Measurements from ENCODE around the gene MEI1.
"Not testable (repeated sequence)": the region's sequence is repeated elsewhere in the genome, so short reads cannot be mapped to it uniquely, and the experiment has no call there.

The MEI1 gene

DNA sequence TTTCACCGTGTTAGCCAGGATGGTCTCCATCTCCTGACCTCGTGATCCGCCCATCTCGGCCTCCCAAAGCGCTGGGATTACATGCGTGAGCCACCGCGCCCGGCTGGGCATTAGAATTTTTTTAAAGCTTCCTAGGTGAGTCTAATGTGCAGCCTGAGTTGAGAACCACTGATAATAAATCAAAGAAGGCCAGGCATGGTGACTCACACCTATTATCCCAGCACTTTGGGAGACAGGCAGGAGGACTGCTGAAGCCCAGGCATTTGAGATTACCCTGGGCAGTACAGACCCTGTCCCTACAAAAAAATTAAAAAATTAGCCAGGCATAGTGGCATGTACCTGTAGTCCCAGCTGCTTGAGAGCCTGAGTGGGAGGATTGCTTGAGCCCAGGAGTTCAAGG is 13.7 kb downstream of the MEI1 start:
- TF ChIP-seq, protein P1, sequence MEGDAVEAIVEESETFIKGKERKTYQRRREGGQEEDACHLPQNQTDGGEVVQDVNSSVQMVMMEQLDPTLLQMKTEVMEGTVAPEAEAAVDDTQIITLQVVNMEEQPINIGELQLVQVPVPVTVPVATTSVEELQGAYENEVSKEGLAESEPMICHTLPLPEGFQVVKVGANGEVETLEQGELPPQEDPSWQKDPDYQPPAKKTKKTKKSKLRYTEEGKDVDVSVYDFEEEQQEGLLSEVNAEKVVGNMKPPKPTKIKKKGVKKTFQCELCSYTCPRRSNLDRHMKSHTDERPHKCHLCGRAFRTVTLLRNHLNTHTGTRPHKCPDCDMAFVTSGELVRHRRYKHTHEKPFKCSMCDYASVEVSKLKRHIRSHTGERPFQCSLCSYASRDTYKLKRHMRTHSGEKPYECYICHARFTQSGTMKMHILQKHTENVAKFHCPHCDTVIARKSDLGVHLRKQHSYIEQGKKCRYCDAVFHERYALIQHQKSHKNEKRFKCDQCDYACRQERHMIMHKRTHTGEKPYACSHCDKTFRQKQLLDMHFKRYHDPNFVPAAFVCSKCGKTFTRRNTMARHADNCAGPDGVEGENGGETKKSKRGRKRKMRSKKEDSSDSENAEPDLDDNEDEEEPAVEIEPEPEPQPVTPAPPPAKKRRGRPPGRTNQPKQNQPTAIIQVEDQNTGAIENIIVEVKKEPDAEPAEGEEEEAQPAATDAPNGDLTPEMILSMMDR (IDR thresholded peaks at IDR 0.05) = no peak
- Histone ChIP-seq H3K27me3 (no peaks in the 10 kb centered on the region), H3K9me3 (no peaks in the 10 kb centered on the region), H3K4me3 (ENCODE audit: low read depth in 1 of 2, low read length in 1 of 2) (no peak overlapping the region), H3K27ac (no peak overlapping the region), H3K4me1 (ENCODE audit: control insufficient read depth in 1 of 2, insufficient read depth in 1 of 2, low read depth in 1 of 2, low read length in 1 of 2) (no peaks in the 10 kb centered on the region), H3K36me3 (no peaks in the 10 kb centered on the region)

DNA sequence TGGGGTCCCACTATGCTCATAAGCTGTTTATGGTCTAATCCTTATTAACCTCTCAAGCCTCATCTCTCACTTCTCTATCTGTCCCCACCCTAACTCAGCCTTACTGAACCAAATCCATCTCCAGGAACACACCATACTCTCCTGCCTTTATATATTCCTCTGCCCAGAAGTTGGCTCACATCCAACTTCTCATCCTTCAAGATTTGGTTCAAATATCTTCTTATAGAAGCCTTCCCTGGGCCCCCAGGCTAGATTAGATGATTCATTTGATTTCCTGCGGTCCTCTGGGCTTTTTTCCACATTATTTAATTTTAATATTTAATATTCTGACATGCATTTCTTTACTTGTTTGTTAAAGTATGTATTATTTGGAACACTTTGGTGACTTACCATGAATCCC is 23.2 kb downstream of the MEI1 start:
- no peaks in the 10 kb centered on the region for H3K9me3 ChIP-seq
- H3K27ac ChIP-seq = no peak overlapping the region
- H3K27me3 ChIP-seq = no peaks in the 10 kb centered on the region
- H3K4me3 ChIP-seq (ENCODE audit: low read depth in 1 of 2, low read length in 1 of 2) = no peak overlapping the region
- H3K4me1 ChIP-seq (ENCODE audit: control insufficient read depth in 1 of 2, insufficient read depth in 1 of 2, low read depth in 1 of 2, low read length in 1 of 2) = no peaks in the 10 kb centered on the region
- TF ChIP-seq, protein P1 (IDR thresholded peaks at IDR 0.05) = no peak
- no peaks in the 10 kb centered on the region for H3K36me3 ChIP-seq

GRCh38 chr22:41725510-41726110 is 26.3 kb downstream of the MEI1 start:
- no peaks in the 10 kb centered on the region for H3K27me3 ChIP-seq
- H3K36me3 ChIP-seq = no peaks in the 10 kb centered on the region
- no peak overlapping the region for H3K4me3 ChIP-seq (ENCODE audit: low read depth in 1 of 2, low read length in 1 of 2)
- H3K4me1 ChIP-seq (ENCODE audit: control insufficient read depth in 1 of 2, insufficient read depth in 1 of 2, low read depth in 1 of 2, low read length in 1 of 2) = no peaks in the 10 kb centered on the region
- H3K9me3 ChIP-seq = no peaks in the 10 kb centered on the region
- TF ChIP-seq, protein P1 (IDR thresholded peaks at IDR 0.05) = no peak
- no peak overlapping the region for H3K27ac ChIP-seq

DNA sequence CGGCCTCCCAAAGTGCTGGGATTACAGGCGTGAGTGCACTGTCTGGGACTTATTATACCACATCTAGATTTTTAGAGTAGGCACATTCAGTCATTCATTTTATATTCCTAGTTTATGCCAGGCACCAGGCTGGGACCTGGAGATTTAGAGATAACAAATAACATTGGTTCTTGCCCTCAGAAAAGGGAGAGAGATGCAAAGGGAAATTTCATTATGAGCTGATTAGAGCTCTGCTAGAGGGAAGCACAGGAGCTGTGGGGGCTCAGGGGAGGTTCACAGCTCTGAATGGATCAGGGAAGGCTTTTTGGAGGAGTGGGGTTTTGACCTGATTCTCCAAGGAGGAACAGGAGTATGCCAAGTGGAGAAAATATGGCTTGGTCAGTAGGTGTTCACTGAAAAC is 32.3 kb downstream of the MEI1 start:
- Histone ChIP-seq H3K27me3 (no peaks in the 10 kb centered on the region), H3K4me1 (ENCODE audit: control insufficient read depth in 1 of 2, insufficient read depth in 1 of 2, low read depth in 1 of 2, low read length in 1 of 2) (no peaks in the 10 kb centered on the region), H3K27ac (no peak overlapping the region), H3K36me3 (no peaks in the 10 kb centered on the region), H3K9me3 (no peaks in the 10 kb centered on the region), H3K4me3 (ENCODE audit: low read depth in 1 of 2, low read length in 1 of 2) (no peak overlapping the region)
- TF ChIP-seq, protein P1 (IDR thresholded peaks at IDR 0.05) = no peak

GRCh38 chr22:41732096-41732772 is 32.9 kb downstream of the MEI1 start:
- Histone ChIP-seq H3K27ac (no peak overlapping the region), H3K4me3 (ENCODE audit: low read depth in 1 of 2, low read length in 1 of 2) (no peak overlapping the region), H3K4me1 (ENCODE audit: control insufficient read depth in 1 of 2, insufficient read depth in 1 of 2, low read depth in 1 of 2, low read length in 1 of 2) (no peaks in the 10 kb centered on the region), H3K27me3 (no peaks in the 10 kb centered on the region), H3K9me3 (no peaks in the 10 kb centered on the region), H3K36me3 (no peaks in the 10 kb centered on the region)
- TF ChIP-seq, protein P1 (IDR thresholded peaks at IDR 0.05) = no peak

DNA sequence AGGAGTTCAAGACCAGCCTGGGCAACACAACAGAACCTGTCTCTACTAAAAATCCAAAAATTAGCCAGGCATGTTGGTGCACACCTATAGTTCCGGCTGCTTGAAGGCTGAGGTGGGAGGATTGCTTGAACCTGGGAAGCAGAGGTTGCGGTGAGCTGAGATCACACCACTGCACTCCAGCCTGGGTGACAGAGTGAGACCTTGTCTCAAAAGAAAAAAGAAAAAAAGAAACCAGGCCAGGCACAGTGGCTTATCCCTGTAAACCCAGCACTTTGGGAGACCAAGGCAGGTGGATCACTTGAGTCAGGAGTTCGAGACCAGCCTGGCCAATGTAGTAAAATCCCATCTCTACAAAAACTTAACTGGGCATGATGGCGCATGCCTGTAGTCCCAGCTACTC is 33.9 kb downstream of the MEI1 start:
- H3K4me3 ChIP-seq (ENCODE audit: low read depth in 1 of 2, low read length in 1 of 2); H3K36me3 ChIP-seq; H3K9me3 ChIP-seq; H3K27me3 ChIP-seq; H3K27ac ChIP-seq; H3K4me1 ChIP-seq (ENCODE audit: control insufficient read depth in 1 of 2, insufficient read depth in 1 of 2, low read depth in 1 of 2, low read length in 1 of 2): not testable (repeated sequence)

Data from neutrophil (primary cell).